GM23338 (cell line): ENCODE results near the gene TUBG1.

Experiments used
- CREB1 ChIP-seq: fragments of 250-450 bp; sonication (Bioruptor Pico); IDR thresholded peaks from 2 replicates; pipeline ENCODE4 v1.5.0; 2020; ENCODE audit warnings: low read depth, mild to moderate bottlenecking, moderate library complexity
- CTCF ChIP-seq, 2 experiments: fragments of 200-600 bp in 1 of 2; sonication (generic) in 1 of 2; conservative IDR thresholded peaks; 2 replicates each; pipeline versions ENCODE4 v1.5.1 to v1.6.1; 2016 to 2017; ENCODE audit warnings: antibody characterized with exemption in 2 of 2, low read depth in 2 of 2, mild to moderate bottlenecking in 2 of 2, moderate library complexity in 1 of 2
- ETS1 ChIP-seq: IDR thresholded peaks from 2 replicates; pipeline ENCODE4 v1.6.1; 2016; ENCODE audit warnings: antibody characterized with exemption
- EZH2 ChIP-seq: fragments of 200-600 bp; sonication (generic); IDR thresholded peaks from one replicate; pipeline ENCODE4 v1.8.0; 2017; ENCODE audit warnings: antibody characterized with exemption, mild to moderate bottlenecking, low read depth; ENCODE audit not compliant: unreplicated experiment
- EZH2phosphoT487 ChIP-seq: fragments of 200-600 bp; sonication (generic); IDR thresholded peaks from one replicate; pipeline ENCODE4 v1.8.1; 2018; ENCODE audit warnings: antibody characterized with exemption; ENCODE audit not compliant: unreplicated experiment
- JUNB ChIP-seq: IDR thresholded peaks from one replicate; pipeline ENCODE4 v1.6.1; 2016; ENCODE audit warnings: antibody characterized with exemption; ENCODE audit not compliant: unreplicated experiment
- NANOG ChIP-seq: IDR thresholded peaks from 2 replicates; pipeline ENCODE4 v1.6.1; 2016; ENCODE audit warnings: antibody characterized with exemption, borderline replicate concordance
- POLR2AphosphoS5 ChIP-seq: IDR thresholded peaks from 2 replicates; pipeline ENCODE4 v1.6.1; 2016; ENCODE audit warnings: antibody characterized with exemption, low read depth
- REST ChIP-seq: IDR thresholded peaks from one replicate; pipeline ENCODE4 v1.6.1; 2018; ENCODE audit warnings: antibody characterized with exemption; ENCODE audit not compliant: unreplicated experiment
- ZNF114 ChIP-seq: fragments of 250-450 bp; sonication (Bioruptor Pico); IDR thresholded peaks from 2 replicates; pipeline ENCODE4 v1.5.0; 2020; ENCODE audit warnings: mild to moderate bottlenecking, moderate library complexity

- TF ChIP-seq CTCF (conservative IDR thresholded peaks at IDR 0.05; ENCODE audit: low read depth in 2 of 2) (no peak), EZH2 (no peak), REST (no peak), POLR2AphosphoS5 (no peak), ETS1 (no peak), JUNB (no peak), CREB1 (no peak), NANOG (no peak), ZNF114 (no peak), EZH2phosphoT487 (no peak)
These were observed 32.9 kb downstream of the TUBG1 start for GRCh38 chr17:42642336-42642735.
